CD4-positive, alpha-beta T cell treated with Interleukin-15 for 1 hour (primary cell): ENCODE results near the gene HSF4.
"Not testable (repeated sequence)": the region's sequence is repeated elsewhere in the genome, so short reads cannot be mapped to it uniquely, and the experiment has no call there.

Experiments
- DNase-seq: peaks from one replicate; pipeline ENCODE4 v3.0.0-alpha.2; 2020

The HSF4 gene, protein sequence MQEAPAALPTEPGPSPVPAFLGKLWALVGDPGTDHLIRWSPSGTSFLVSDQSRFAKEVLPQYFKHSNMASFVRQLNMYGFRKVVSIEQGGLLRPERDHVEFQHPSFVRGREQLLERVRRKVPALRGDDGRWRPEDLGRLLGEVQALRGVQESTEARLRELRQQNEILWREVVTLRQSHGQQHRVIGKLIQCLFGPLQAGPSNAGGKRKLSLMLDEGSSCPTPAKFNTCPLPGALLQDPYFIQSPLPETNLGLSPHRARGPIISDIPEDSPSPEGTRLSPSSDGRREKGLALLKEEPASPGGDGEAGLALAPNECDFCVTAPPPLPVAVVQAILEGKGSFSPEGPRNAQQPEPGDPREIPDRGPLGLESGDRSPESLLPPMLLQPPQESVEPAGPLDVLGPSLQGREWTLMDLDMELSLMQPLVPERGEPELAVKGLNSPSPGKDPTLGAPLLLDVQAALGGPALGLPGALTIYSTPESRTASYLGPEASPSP

GRCh38 chr16:67164599-67165061 is at the start of gene HSF4:
Gene HSF4, plus strand, starts transcription at chr16:67164745. Its CDS starts 67 bp downstream, at chr16:67164812.
- DNase-seq: no peak

GRCh38 chr16:67114793-67115192 is 49.8 kb upstream of the HSF4 start:
- no peak for DNase-seq

GRCh38 chr16:67115639-67116038 is 48.9 kb upstream of the HSF4 start:
- no peak for DNase-seq

DNA sequence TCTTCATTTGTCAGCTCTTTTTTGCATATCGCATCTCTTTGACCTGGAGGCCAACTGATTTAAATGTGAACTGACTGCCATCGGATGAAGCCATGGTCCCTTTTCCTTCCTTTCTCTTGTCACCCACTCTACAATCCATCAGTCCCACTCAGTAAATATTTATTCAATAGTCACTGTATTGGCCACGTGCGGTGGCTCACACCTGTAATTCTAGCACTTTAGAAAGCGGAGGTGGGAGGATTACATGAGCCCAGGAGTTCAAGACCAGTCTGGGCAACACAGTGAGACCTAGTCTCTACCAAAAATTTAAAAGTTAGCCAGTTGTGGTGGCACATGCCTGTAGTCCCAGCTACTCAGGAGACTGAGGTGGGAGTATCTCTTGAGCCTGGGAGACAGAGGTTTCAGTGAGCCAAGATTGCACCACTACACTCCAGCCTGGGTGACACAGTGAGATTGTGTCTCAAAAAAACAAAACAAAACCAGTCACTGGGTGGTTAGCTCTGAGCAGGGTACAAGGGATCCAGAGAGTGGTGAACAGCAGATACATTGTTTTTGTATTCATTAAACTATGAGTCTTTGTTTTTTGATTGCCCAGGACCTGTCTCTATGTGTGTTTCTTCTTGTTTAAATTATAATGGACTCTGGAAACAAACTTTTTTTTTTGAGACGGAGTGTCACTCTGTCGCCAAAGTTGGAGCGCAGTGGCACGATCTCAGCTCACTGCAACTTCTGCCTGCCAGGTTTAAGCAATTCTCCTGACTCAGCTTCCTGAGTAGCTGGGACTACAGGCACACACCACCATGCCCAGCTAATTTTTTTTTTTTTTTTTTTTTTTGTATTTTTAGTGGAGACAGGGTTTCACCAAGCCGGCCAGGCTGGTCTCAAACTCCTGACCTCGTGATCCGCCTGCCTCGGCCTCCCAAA is 47.9 kb upstream of the HSF4 start:
- DNase-seq: peak; percentile 28

- DNase-seq: no peak
Measured at GRCh38 chr16:67117716-67118115, 46.8 kb upstream of the HSF4 start.

DNA sequence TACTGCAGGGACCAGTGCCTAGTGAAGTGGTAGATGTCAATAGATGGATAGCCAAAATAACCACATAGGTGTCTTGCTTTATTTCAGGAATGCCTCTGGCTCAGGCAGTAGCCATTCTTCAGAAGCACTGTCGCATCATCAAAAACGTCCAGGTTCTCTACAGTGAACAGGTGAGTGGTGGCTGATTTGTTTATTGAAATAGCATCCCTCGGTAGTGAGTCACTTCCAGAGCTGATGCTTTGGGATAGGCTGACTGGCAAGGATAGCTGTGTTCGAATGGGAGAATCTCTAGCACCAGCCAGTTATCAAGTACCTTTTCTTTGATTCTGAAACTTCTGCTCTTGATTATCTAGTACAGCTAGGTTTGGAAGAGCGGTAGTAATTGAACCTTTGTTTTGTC is 44.5 kb upstream of the HSF4 start:
- DNase-seq: no peak

- DNase-seq: not testable (repeated sequence)
Measured at GRCh38 chr16:67122799-67123198, 41.7 kb upstream of the HSF4 start.

DNA sequence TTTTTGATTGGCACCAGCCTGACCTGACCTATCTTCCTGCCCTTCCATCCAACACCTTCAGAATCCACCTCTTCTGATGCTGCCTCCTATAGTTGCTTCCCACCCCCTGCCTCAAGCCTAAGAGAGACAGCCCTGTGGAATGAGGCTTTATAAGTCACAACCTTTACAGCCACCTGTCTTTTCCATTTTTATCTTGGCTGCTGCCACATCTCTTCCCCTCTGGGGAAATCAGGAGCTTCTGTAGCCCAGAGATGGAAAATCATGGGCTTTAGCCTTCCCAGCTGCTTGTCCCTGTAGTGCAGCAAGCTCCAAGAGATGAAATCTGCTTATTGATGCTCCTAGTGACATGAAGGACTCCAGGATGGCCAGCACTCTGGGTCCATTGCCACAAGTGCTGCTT is 36.1 kb upstream of the HSF4 start:
- DNase-seq: no peak

DNA sequence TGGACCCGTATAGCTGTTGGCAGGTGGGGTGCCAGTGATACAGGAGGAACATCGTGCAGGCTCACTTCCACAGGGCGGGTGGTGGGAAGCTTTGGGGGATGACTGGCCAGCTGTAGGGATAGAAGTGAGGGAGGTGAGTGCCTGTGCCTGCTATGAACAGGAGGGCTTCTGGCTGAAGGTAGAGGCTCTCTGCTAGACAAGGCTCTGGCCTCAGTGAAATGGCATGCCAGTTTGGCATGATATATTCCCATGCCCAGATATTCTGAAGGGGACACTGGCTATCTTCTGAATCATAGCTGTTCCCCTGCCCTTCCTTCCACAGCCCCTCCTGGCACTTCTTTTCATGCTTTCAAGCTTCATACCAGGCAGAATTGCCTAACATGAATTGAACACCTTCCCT is 35.7 kb upstream of the HSF4 start:
- no peak for DNase-seq

- no peak for DNase-seq
Measured at GRCh38 chr16:67129422-67129821, 35.1 kb upstream of the HSF4 start.

DNA sequence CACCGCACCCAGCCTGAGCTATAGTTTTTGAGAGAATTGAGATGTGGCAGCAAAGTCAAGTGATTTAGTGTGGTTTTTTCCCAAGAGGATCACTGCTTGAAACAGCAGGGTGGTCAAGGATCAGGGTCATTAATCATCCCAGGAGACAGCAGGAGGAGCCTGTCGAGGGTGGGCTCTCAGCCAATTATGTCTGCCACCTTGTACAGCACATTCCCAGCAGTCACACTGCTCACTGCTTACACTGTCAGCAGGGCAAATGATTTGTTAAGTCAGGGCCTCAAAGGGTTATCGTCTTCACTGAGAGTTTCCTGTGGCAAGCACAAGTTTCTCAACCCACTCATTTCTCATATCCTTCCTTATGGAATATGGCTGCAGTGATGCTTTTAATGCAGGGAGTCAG is 26.9 kb upstream of the HSF4 start:
- DNase-seq: no peak

- DNase-seq: no peak
Measured at GRCh38 chr16:67141391-67141790, 23.2 kb upstream of the HSF4 start.

DNA sequence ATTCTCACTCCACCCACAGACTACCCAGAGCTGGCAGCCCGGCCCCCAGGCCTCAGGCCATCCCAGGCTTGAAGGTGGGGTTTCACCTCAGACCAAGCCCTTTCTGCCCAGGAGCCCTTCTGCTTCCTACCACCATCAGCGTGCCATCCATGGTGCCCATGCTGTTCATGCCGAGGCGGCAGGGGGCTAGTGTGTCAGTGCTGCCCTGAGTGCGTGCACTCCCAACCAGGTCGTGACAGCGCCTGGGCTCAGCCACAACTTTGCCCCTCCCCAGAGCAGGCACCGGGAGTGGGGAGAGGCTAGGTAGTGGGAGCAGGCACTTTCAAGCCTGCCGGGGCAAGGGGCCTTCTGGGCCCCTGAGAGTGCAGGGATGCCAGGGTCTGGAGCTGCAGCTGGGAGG is 22.2 kb upstream of the HSF4 start:
- DNase-seq: no peak

DNA sequence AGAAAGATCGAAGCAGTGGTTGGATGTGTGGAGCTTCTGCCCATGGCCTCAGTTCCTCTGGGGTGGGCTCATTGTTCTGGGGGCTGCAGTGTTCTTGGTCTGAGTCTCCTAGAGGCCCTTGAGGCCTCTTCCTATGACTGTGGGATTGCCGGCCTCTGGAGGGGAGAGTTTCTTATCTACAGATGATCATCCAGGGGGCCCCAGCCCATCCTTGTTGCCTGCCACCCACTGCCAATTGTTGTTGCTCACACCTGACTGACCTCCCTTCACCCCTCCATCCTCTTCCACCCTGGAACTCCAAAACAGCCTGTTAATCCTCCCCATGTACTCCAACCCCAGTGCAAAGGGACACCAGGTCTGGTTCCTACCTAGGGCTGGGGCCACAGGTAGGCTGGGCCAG is 19.6 kb upstream of the HSF4 start:
- no peak for DNase-seq

GRCh38 chr16:67145746-67146145 is 18.8 kb upstream of the HSF4 start:
- DNase-seq: no peak

DNA sequence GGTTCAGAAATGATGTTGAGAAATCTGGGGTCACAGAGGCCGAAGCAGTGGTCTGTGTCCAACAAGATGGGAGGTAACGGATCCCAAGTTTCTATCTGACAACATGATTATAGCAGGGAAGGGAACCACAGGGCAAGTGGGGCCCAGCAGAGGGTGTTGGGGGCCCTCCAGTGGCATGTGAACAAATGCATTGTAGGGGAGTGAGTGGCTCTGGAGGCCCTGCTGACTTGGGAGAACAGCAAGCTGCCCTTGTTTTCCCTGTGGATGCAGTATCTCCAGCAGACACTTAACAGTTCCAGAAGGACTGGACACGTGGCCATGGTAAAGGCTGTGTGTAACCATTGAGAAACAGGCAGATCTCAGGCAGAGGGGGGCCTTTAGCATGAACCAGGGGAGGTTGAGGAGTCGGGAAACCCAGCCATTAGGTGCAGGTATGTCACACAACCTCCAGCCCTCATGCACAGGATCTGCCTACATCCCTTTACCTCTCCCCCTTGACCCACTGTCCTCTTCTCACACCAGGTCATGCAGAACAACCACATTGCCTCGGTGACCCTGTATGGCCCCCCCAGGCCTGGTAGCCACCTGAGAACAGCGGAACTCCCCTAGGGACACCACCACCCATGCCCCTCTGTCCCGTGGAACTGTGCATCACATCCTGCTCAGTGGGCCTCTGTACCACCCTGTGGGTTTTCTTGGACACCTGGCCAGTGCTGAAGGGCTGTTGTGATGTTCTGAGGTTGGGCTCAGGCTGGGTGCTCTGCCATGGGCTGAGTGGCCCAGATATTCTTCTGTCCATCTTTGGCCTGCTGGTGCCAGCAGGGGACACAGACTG is 17.8 kb upstream of the HSF4 start:
- DNase-seq: peak; percentile 4

DNA sequence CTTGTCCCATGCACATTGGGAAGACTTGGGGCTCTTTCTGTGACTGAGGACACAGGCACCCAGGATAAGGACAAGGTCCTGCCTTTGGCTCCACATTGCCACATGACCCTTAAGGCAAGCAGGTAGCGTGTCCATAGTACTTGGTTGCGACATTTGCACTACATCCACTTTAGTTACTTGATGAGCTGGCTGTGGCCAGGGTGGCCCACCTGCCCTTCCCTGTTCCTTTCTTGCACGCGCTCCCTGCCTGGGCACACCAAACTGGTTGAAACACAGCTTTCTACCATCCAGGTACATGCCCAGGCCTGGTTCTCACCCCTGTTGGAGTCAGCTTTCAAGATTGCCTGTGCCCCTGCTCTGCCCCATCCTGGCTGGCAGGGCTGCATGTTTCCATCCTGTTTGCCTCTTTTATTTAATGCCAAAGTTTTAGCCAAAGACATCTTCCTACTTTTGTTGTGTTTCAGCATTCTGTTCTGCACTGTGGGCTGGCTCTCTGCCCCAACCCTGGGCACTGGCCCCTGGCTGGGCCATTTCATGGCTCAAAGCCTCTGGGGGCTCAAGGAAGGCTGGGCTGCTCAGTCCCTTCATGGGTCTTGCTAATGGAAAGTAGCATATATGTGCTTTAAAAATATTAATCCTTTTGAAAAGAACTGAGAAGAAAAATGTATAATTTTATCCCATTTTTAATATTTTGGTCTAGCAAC is 17.0 kb upstream of the HSF4 start:
- peak; percentile 4 for DNase-seq

DNA sequence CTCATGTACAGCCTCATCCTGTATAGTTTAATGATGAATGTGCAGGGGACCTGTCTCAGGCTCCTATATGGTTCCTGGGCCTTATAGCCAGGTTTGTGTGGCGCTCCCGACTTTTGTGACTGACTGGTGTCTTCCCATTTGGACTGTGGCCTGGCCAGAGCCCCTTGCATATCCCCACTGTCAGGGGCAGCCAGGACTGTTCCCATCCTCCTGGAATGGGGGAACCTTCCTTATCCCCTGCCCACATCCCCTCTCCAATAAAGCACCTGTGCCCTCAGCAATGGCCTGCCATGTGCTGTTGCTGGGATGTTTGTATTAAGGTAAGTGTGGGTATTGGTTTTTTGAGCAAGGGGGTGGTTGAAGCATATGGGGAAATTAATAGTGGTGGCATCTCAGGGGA is 16.3 kb upstream of the HSF4 start:
- peak; percentile 4 for DNase-seq

DNA sequence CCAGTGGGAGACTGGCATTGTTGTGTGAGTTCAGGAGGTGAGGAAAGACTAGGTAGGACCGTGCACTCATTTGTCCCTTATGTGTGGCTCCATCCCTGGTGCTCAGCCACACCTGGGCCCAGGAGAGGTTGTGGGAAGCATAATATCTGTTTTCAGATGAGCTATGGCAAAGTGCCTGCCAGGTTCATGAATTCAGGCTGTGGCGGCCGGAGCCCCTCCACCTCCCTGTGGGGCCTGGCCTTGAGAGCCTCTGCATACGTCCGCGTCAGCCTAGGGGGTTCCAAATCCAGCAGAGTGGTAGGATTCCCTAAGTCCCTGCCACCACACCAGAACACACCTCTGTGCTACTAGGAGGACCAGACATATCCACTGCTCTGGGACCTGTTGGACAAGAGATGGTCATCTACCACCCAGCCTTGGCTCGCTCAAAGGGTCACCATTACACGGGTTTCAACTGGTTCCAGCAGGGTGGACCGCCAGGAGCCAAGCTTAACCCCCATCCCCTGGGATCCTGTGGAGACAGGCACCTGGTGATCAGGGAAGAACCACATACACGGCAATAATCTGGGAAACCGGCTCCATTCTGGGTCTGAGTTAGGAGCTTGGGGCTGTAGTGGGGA is 15.8 kb upstream of the HSF4 start:
- peak; percentile 7 for DNase-seq

- peak; percentile 2 for DNase-seq
Measured at GRCh38 chr16:67149276-67150046, 15.1 kb upstream of the HSF4 start.
